ENCODE results near the gene NCOA3. TPM values are rescaled to one million over a fixed set of nuclear protein-coding genes. Genes with fewer than 3 reads are reported as not detected.

The NCOA3 gene
- total and polyA plus RNA-seq, 2 of the 8 experiments (the other 6 are each of a cell fraction or from before 2014, with no cell fraction given): 7.9 to 24.7 TPM

GRCh38 chr20:47586649-47587294 lies 85.1 kb downstream of the NCOA3 start:
- H2BK120ac ChIP-seq (replicated peaks; ENCODE audit: low read depth, low read length): no peak overlapping the region
- no peak overlapping the region for H3K4ac ChIP-seq (replicated peaks; ENCODE audit: insufficient read length, low read depth, low read length)
- H4K91ac ChIP-seq (replicated peaks; ENCODE audit: insufficient read length, low read length): no peak overlapping the region
- H2AFZ ChIP-seq (ENCODE audit: low read length): no peak overlapping the region
- no peak overlapping the region for H3K9ac ChIP-seq (replicated peaks in 1 of 4; ENCODE audit: extremely low read depth in 1 of 4, low read depth in 3 of 4, low read length in 3 of 4)
- no peak overlapping the region for H2BK5ac ChIP-seq (ENCODE audit: low read depth, low read length)
- FAIRE-seq: peak; percentile 87
- H3K4me1 ChIP-seq (replicated peaks in 1 of 4; ENCODE audit: control insufficient read depth in 3 of 4, insufficient read depth in 4 of 4, low read length in 3 of 4): peaks cover 0 to 8% (median 4%) of the 10 kb centered on the region in 4 experiments; a peak in 6 of 7 replicates
- peak overlapping the region in 1 of 2 experiments; percentile 44; a peak in 1 of 4 replicates for H3K4me2 ChIP-seq (ENCODE audit: insufficient read depth in 1 of 2, low read depth in 2 of 2, low read length in 2 of 2)
- H3K18ac ChIP-seq (ENCODE audit: extremely low read depth, low read length): no peak overlapping the region
- TF ChIP-seq CREB1 (IDR thresholded peaks at IDR 0.05) (peak; percentile 54; the same call in 1 of the 2 replicates), POU5F1 (IDR thresholded peaks at IDR 0.05; ENCODE audit: low read depth, low read length) (peak; percentile 80), SAP30 (IDR thresholded peaks at IDR 0.05; ENCODE audit: insufficient read depth, insufficient replicate concordance, low read length) (no peak), USF2 (IDR thresholded peaks at IDR 0.05; ENCODE audit: low read length) (no peak), EGR1 (IDR thresholded peaks at IDR 0.05; ENCODE audit: borderline replicate concordance, low read depth, low read length) (no peak)
- H2AK5ac ChIP-seq (ENCODE audit: low read depth, low read length): no peak overlapping the region
- no peaks in the 10 kb centered on the region for H4K20me1 ChIP-seq (replicated peaks in 1 of 2; ENCODE audit: control insufficient read depth in 1 of 2, insufficient read depth in 2 of 2, low read length in 2 of 2)
- no peaks in the 10 kb centered on the region for H3K23me2 ChIP-seq (ENCODE audit: low read depth, low read length)
- H3K9me3 ChIP-seq (ENCODE audit: insufficient read depth in 2 of 2, low read depth in 1 of 2, low read length in 1 of 2): no peaks in the 10 kb centered on the region
- no peak overlapping the region for H4K5ac ChIP-seq (ENCODE audit: insufficient read length, low read depth, low read length)
- DNase-seq (ENCODE audit: low read depth in 1 of 2, low spot score in 2 of 2): no peak
- no peak overlapping the region for H4K8ac ChIP-seq (ENCODE audit: extremely low read depth, insufficient read depth, low read length)
- H2BK20ac ChIP-seq (ENCODE audit: low read length): no peak overlapping the region
- no peak overlapping the region for H3K14ac ChIP-seq (ENCODE audit: insufficient read length)
- H2BK15ac ChIP-seq (ENCODE audit: low read length): no peak overlapping the region
- H3K27me3 ChIP-seq (replicated peaks in 1 of 4; ENCODE audit: control insufficient read depth in 3 of 4, extremely low read depth in 1 of 4, insufficient read depth in 3 of 4, low read length in 3 of 4): peaks cover 0 to 1% (median 0%) of the 10 kb centered on the region in 4 experiments; a peak in 1 of 7 replicates
- no peak overlapping the region for H3K56ac ChIP-seq (replicated peaks; ENCODE audit: insufficient read length, low read depth, low read length)
- H3K79me2 ChIP-seq (ENCODE audit: control insufficient read depth in 1 of 2, insufficient read depth in 2 of 2, low read length in 2 of 2): peaks cover 0 to 24% of the 10 kb centered on the region in 2 experiments; a peak in 2 of 4 replicates
- H3K79me1 ChIP-seq (ENCODE audit: low read depth, low read length): no peaks in the 10 kb centered on the region
- H3K27ac ChIP-seq (ENCODE audit: low read depth, low read length): no peak overlapping the region
- 50% methylated on average over 6 of the region's 6 CpGs; no CpG with 5 or more reads in 1 of the 2 experiments for whole genome bisulfite sequencing, 2 experiments (ENCODE audit: extremely low coverage in 1 of 2, insufficient coverage in 1 of 2, insufficient read length in 1 of 2, insufficient replicate concordance in 2 of 2, low coverage in 1 of 2, low lambda C conversion rate in 2 of 2, missing lambda C conversion rate in 1 of 2)
- ChIA-PET CTCF (ENCODE audit: partially characterized antibody) (interaction anchor here (0.6 kb wide), 1 partner anchor 25 kb away, joined by 3 read pairs; no protein-coding TSS in a partner anchor), POLR2A (ENCODE audit: partially characterized antibody) (no interaction called here)
- no peak overlapping the region for H3K23ac ChIP-seq (ENCODE audit: insufficient read length)
- no peak overlapping the region for H2BK12ac ChIP-seq (ENCODE audit: low read depth, low read length)
- H3K4me3 ChIP-seq (ENCODE audit: extremely low read depth in 1 of 4, insufficient read depth in 2 of 4, low read depth in 3 of 4, low read length in 4 of 4): 0 out of 8 replicates have a peak overlapping the region, but pooled peaks of 1 of the 4 experiments have one; percentile 7
- H3K36me3 ChIP-seq (ENCODE audit: control insufficient read depth in 2 of 4, insufficient read depth in 4 of 4, low read length in 3 of 4): peaks cover 0 to 6% (median 0%) of the 10 kb centered on the region in 4 experiments; a peak in 2 of 8 replicates
